Neural progenitor cell (in vitro differentiated cells): ENCODE measurements around the gene RAMP3. TPM values are rescaled to one million over a fixed set of nuclear protein-coding genes. Genes with fewer than 3 reads are reported as not detected.

ENCODE experiments used
- DNase-seq: peaks from one replicate; pipeline ENCODE4 v3.0.0-alpha.2; 2016; ENCODE audit warnings: low spot score
- H2AFZ ChIP-seq: fragments of 200-600 bp; sonication (generic); replicated peaks from 2 replicates; pipeline ENCODE4 v1.6.1; 2016; ENCODE audit warnings: antibody characterized with exemption
- H3F3A ChIP-seq: fragments of 200-600 bp; sonication (generic); 2 replicates; pipeline ENCODE4 v1.6.1; 2016; ENCODE audit warnings: antibody characterized with exemption, low read depth
- H3K27ac ChIP-seq: fragments of 200-600 bp; sonication (generic); 2 replicates; pipeline ENCODE4 v1.5.1; 2016; ENCODE audit warnings: mild to moderate bottlenecking
- H3K27me3 ChIP-seq: fragments of 200-600 bp; sonication (generic); 2 replicates; pipeline ENCODE4 v1.6.1; 2016; ENCODE audit warnings: mild to moderate bottlenecking, moderate library complexity
- H3K36me3 ChIP-seq: fragments of 200-600 bp; sonication (generic); 2 replicates; pipeline ENCODE4 v1.5.1; 2016
- H3K4me1 ChIP-seq: fragments of 200-600 bp; sonication (generic); 2 replicates; pipeline ENCODE4 v1.6.1; 2016; ENCODE audit warnings: mixed run types
- H3K4me2 ChIP-seq: fragments of 200-600 bp; sonication (generic); 2 replicates; pipeline ENCODE4 v1.6.1; 2016
- H3K4me3 ChIP-seq: fragments of 200-600 bp; sonication (generic); 2 replicates; pipeline ENCODE4 v1.5.1; 2016
- H3K79me2 ChIP-seq: fragments of 200-600 bp; sonication (generic); 2 replicates; pipeline ENCODE4 v1.6.1; 2016; ENCODE audit warnings: low read depth
- H3K9ac ChIP-seq: fragments of 200-600 bp; sonication (generic); 2 replicates; pipeline ENCODE4 v1.6.1; 2016
- H3K9me3 ChIP-seq: fragments of 200-600 bp; sonication (generic); 2 replicates; pipeline ENCODE4 v1.5.1; 2016; ENCODE audit warnings: low read depth
- H4K20me1 ChIP-seq: fragments of 200-600 bp; sonication (generic); 2 replicates; pipeline ENCODE4 v1.6.1; 2016; ENCODE audit warnings: low read depth
- H3K27ac Mint-ChIP-seq: 3 replicates; pipeline ENCODE4 v1.8.0; 2021; ENCODE audit warnings: mixed read lengths
- H3K27me3 Mint-ChIP-seq: 2 replicates; pipeline ENCODE4 v1.8.0; 2022; ENCODE audit warnings: low read depth, mild to moderate bottlenecking, inconsistent platforms, moderate library complexity, mixed read lengths; ENCODE audit not compliant: insufficient read depth
- H3K36me3 Mint-ChIP-seq: 3 replicates; pipeline ENCODE4 v1.8.0; 2021; ENCODE audit warnings: mixed read lengths
- H3K4me1 Mint-ChIP-seq: 3 replicates; pipeline ENCODE4 v1.8.0; 2021; ENCODE audit warnings: mixed read lengths
- H3K4me3 Mint-ChIP-seq: 3 replicates; pipeline ENCODE4 v1.8.0; 2021; ENCODE audit warnings: mild to moderate bottlenecking, moderate library complexity, mixed read lengths
- H3K9me3 Mint-ChIP-seq: 3 replicates; pipeline ENCODE4 v1.8.0; 2020; ENCODE audit warnings: mixed read lengths
- CTCF ChIP-seq: fragments of 200-600 bp; sonication (generic); IDR thresholded peaks from 2 replicates; pipeline ENCODE4 v1.5.1; 2017; ENCODE audit warnings: antibody characterized with exemption, mild to moderate bottlenecking
- EZH2 ChIP-seq: fragments of 200-600 bp; sonication (generic); IDR thresholded peaks from 2 replicates; pipeline ENCODE4 v1.6.1; 2017; ENCODE audit warnings: antibody characterized with exemption, mild to moderate bottlenecking, moderate library complexity
- EZH2phosphoT487 ChIP-seq: fragments of 200-600 bp; sonication (generic); IDR thresholded peaks from 2 replicates; pipeline ENCODE4 v1.6.1; 2017; ENCODE audit warnings: antibody characterized with exemption
- total RNA-seq: library from RNA; depleted of rRNA; stranded (reverse); fragments of >200 nt; gene quantifications from 2 replicates; pipeline ENCODE4 v1.2.3, GENCODE V29; 2015; ENCODE audit warnings: low replicate concordance

The RAMP3 gene
- not detected in 2 replicates for total RNA-seq

- Mint-ChIP-seq H3K9me3 (peaks cover 9% of the 10 kb centered on the region), H3K36me3 (no peaks in the 10 kb centered on the region), H3K27me3 (peaks cover 31% of the 10 kb centered on the region), H3K4me1 (peaks cover 10% of the 10 kb centered on the region), H3K4me3 (peak within 1 kb of the TSS; percentile 65), H3K27ac (no peak within 1 kb of the TSS)
- Histone ChIP-seq H3K4me3 (peak within 1 kb of the TSS; percentile 47), H3K79me2 (no peaks in the 10 kb centered on the region), H3K4me2 (peak within 1 kb of the TSS; percentile 92), H3K27me3 (peaks cover 43% of the 10 kb centered on the region), H3K27ac (no peak within 1 kb of the TSS), H3K36me3 (no peaks in the 10 kb centered on the region), H3K9ac (no peak within 1 kb of the TSS), H3K9me3 (no peaks in the 10 kb centered on the region), H4K20me1 (no peaks in the 10 kb centered on the region), H3F3A (no peaks in the 10 kb centered on the region), H3K4me1 (no peaks in the 10 kb centered on the region), H2AFZ (peak within 1 kb of the TSS; percentile 82)
- TF ChIP-seq EZH2 = peak; percentile 79
- peak; percentile 57 for TF ChIP-seq EZH2phosphoT487
- no peak for TF ChIP-seq CTCF
- peak; percentile 60 for DNase-seq
Observed at GRCh38 chr7:45157653-45158401, at the start of gene RAMP3. Gene RAMP3 (plus strand): TSS chr7:45157791. CDS start chr7:45157829, 38 bp downstream.

- no peak overlapping the region for H3K27ac Mint-ChIP-seq
- H3K4me1 Mint-ChIP-seq = peaks cover 18% of the 10 kb centered on the region
- Histone ChIP-seq H3K79me2 (peaks cover 51% of the 10 kb centered on the region), H3K9me3 (no peaks in the 10 kb centered on the region), H3K27ac (no peak overlapping the region), H3K27me3 (peaks cover 8% of the 10 kb centered on the region), H3K4me1 (peaks cover 5% of the 10 kb centered on the region), H3F3A (peaks cover 10% of the 10 kb centered on the region), H3K9ac (no peak overlapping the region), H2AFZ (no peak overlapping the region), H4K20me1 (peaks cover 27% of the 10 kb centered on the region), H3K4me3 (no peak overlapping the region), H3K4me2 (no peak overlapping the region), H3K36me3 (peaks cover 4% of the 10 kb centered on the region)
- DNase-seq = no peak
- peak overlapping the region; percentile 70 for H3K4me3 Mint-ChIP-seq
- no peaks in the 10 kb centered on the region for H3K9me3 Mint-ChIP-seq
- peaks cover 10% of the 10 kb centered on the region for H3K36me3 Mint-ChIP-seq
- TF ChIP-seq EZH2 (no peak), CTCF (no peak), EZH2phosphoT487 (no peak)
- no peaks in the 10 kb centered on the region for H3K27me3 Mint-ChIP-seq
Observed at GRCh38 chr7:45108863-45109262, 48.7 kb upstream of the RAMP3 start.

- H3K4me2 ChIP-seq = peak within 1 kb of the TSS; percentile 87
- peak within 1 kb of the TSS; percentile 96 for H3K27ac ChIP-seq
- H3K79me2 ChIP-seq = peaks cover 51% of the 10 kb centered on the region
- peaks cover 34% of the 10 kb centered on the region for H3K27me3 ChIP-seq
- H3K4me3 ChIP-seq = peak within 1 kb of the TSS; percentile 90
- H3K27me3 Mint-ChIP-seq = peaks cover 4% of the 10 kb centered on the region
- no peaks in the 10 kb centered on the region for H3K9me3 Mint-ChIP-seq
- peak; percentile 98 for DNase-seq
- H3K4me1 ChIP-seq = peaks cover 5% of the 10 kb centered on the region
- peaks cover 4% of the 10 kb centered on the region for H3K36me3 ChIP-seq
- peak within 1 kb of the TSS; percentile 98 for H3K27ac Mint-ChIP-seq
- H3K4me3 Mint-ChIP-seq = peak within 1 kb of the TSS; percentile 98
- TF ChIP-seq EZH2 = no peak
- no peak for TF ChIP-seq EZH2phosphoT487
- peak; percentile 51 for TF ChIP-seq CTCF
- peaks cover 18% of the 10 kb centered on the region for H3K4me1 Mint-ChIP-seq
- H3F3A ChIP-seq = peaks cover 10% of the 10 kb centered on the region
- peaks cover 18% of the 10 kb centered on the region for H4K20me1 ChIP-seq
- H3K36me3 Mint-ChIP-seq = peaks cover 8% of the 10 kb centered on the region
- H2AFZ ChIP-seq = peak within 1 kb of the TSS; percentile 59
- H3K9me3 ChIP-seq = no peaks in the 10 kb centered on the region
- peak within 1 kb of the TSS; percentile 91 for H3K9ac ChIP-seq
Observed at GRCh38 chr7:45111298-45112223, 46.0 kb upstream of the RAMP3 start, which contains the start of gene TBRG4. Gene TBRG4 (minus strand): TSS chr7:45111697. CDS start chr7:45109237, 2,460 bp downstream.
